ENCODE results near the gene LINGO4. TPM values are rescaled to one million over a fixed set of nuclear protein-coding genes. Genes with fewer than 3 reads are reported as not detected.

Gene LINGO4
- total and polyA plus RNA-seq, 2 donors (not counting 1 experiment from before 2014, with no cell fraction given), result not detected

GRCh38 chr1:151825204-151825603, 20.0 kb upstream of the LINGO4 start:
- Histone ChIP-seq H3K36me3 (replicated peaks in 1 of 2; ENCODE audit: control extremely low read depth in 1 of 2, control insufficient read depth in 1 of 2, extremely low read depth in 1 of 2, insufficient read depth in 2 of 2, low read length in 1 of 2) (no peaks in the 10 kb centered on the region), H3K9ac (ENCODE audit: low read length) (no peak overlapping the region), H4K20me1 (ENCODE audit: control insufficient read depth, insufficient read depth, low read length, poor library complexity, severe bottlenecking) (no peaks in the 10 kb centered on the region), H3K27ac (ENCODE audit: low read length in 2 of 2) (no peak overlapping the region), H3K79me2 (ENCODE audit: control insufficient read depth, insufficient read depth, low read length) (no peaks in the 10 kb centered on the region), H2AFZ (ENCODE audit: insufficient read depth, low read depth, low read length, poor library complexity, severe bottlenecking) (no peak overlapping the region), H3K4me1 (ENCODE audit: control insufficient read depth in 2 of 2, insufficient read depth in 2 of 2, low read length in 2 of 2) (peaks cover 7 to 11% of the 10 kb centered on the region in 2 donors), H3K27me3 (replicated peaks in 1 of 4; ENCODE audit: control extremely low read depth in 1 of 4, control insufficient read depth in 3 of 4, insufficient read depth in 4 of 4, low read length in 3 of 4) (peaks cover 0 to 27% (median 3%) of the 10 kb centered on the region in 4 experiments), H3K4me2 (replicated peaks; ENCODE audit: low read depth, low read length, poor library complexity, severe bottlenecking) (no peak overlapping the region), H3K9me3 (ENCODE audit: control extremely low read depth in 1 of 3, control insufficient read depth in 2 of 3, insufficient read depth in 1 of 3, low read length in 2 of 3) (no peaks in the 10 kb centered on the region), H3K4me3 (ENCODE audit: control extremely low read depth in 1 of 5, extremely low read depth in 1 of 5, insufficient read depth in 1 of 5, low read depth in 2 of 5, low read length in 4 of 5) (no peak overlapping the region)
- Mint-ChIP-seq H3K4me3 (no peak overlapping the region), H3K4me1 (peaks cover 12% of the 10 kb centered on the region), H3K27me3 (peaks cover 30% of the 10 kb centered on the region), H3K27ac (no peak overlapping the region), H3K9me3 (ENCODE audit: insufficient read depth) (no peaks in the 10 kb centered on the region)
- DNase-seq, result no peak
- POLR2A ChIA-PET, result no interaction called here
- no peak for ATAC-seq (ENCODE audit: low read depth)
- intact Hi-C loops (cut with micrococcal nuclease), result no loop called here
- 86% methylated on average over 9 of the region's 9 CpGs for WGBS (ENCODE audit: insufficient coverage)
- TF ChIP-seq CTCF (IDR thresholded peaks at IDR 0.05) (no peak), EZH2 (IDR thresholded peaks at IDR 0.05; ENCODE audit: borderline replicate concordance, insufficient read depth, low read depth, low read length, poor library complexity, severe bottlenecking) (no peak)
- CTCF ChIA-PET, result no interaction called here

GRCh38 chr1:151823175-151823574, 18.0 kb upstream of the LINGO4 start:
- no peak overlapping the region for H3K4me2 ChIP-seq (replicated peaks; ENCODE audit: low read depth, low read length, poor library complexity, severe bottlenecking)
- no peak for DNase-seq
- CTCF ChIA-PET, result no interaction called here

More at GRCh38 chr1:151823175-151823574, 18.0 kb upstream of the LINGO4 start:
- 89% methylated on average over 7 of the region's 8 CpGs for WGBS (ENCODE audit: insufficient coverage)
- peaks cover 0 to 1% of the 10 kb centered on the region in 2 donors for H3K4me1 ChIP-seq (ENCODE audit: control insufficient read depth in 2 of 2, insufficient read depth in 2 of 2, low read length in 2 of 2)
- ATAC-seq (ENCODE audit: low read depth), result no peak
- no peaks in the 10 kb centered on the region for H3K79me2 ChIP-seq (ENCODE audit: control insufficient read depth, insufficient read depth, low read length)
- POLR2A ChIA-PET, result no interaction called here
- H3K4me3 ChIP-seq (ENCODE audit: control extremely low read depth in 1 of 5, extremely low read depth in 1 of 5, insufficient read depth in 1 of 5, low read depth in 2 of 5, low read length in 4 of 5), result no peak overlapping the region
- H3K9ac ChIP-seq (ENCODE audit: low read length), result no peak overlapping the region
- H3K9me3 ChIP-seq (ENCODE audit: control extremely low read depth in 1 of 3, control insufficient read depth in 2 of 3, insufficient read depth in 1 of 3, low read length in 2 of 3), result no peaks in the 10 kb centered on the region
- intact Hi-C loops (cut with micrococcal nuclease), result no loop called here
- H3K9me3 Mint-ChIP-seq (ENCODE audit: insufficient read depth), result no peaks in the 10 kb centered on the region
- peaks cover 0 to 21% (median 2%) of the 10 kb centered on the region in 4 experiments for H3K27me3 ChIP-seq (replicated peaks in 1 of 4; ENCODE audit: control extremely low read depth in 1 of 4, control insufficient read depth in 3 of 4, insufficient read depth in 4 of 4, low read length in 3 of 4)
- peaks cover 22% of the 10 kb centered on the region for H3K27me3 Mint-ChIP-seq
- H3K27ac ChIP-seq (ENCODE audit: low read length in 2 of 2), result no peak overlapping the region
- H3K36me3 ChIP-seq (replicated peaks in 1 of 2; ENCODE audit: control extremely low read depth in 1 of 2, control insufficient read depth in 1 of 2, extremely low read depth in 1 of 2, insufficient read depth in 2 of 2, low read length in 1 of 2), result no peaks in the 10 kb centered on the region
- no peak overlapping the region for H2AFZ ChIP-seq (ENCODE audit: insufficient read depth, low read depth, low read length, poor library complexity, severe bottlenecking)
- H3K4me3 Mint-ChIP-seq, result no peak overlapping the region
- H4K20me1 ChIP-seq (ENCODE audit: control insufficient read depth, insufficient read depth, low read length, poor library complexity, severe bottlenecking), result no peaks in the 10 kb centered on the region
- TF ChIP-seq CTCF (IDR thresholded peaks at IDR 0.05) (no peak), EZH2 (IDR thresholded peaks at IDR 0.05; ENCODE audit: borderline replicate concordance, insufficient read depth, low read depth, low read length, poor library complexity, severe bottlenecking) (no peak)
- H3K27ac Mint-ChIP-seq, result no peak overlapping the region
- peaks cover 3% of the 10 kb centered on the region for H3K4me1 Mint-ChIP-seq

Data from B cell (primary cell).